Esophagus muscularis mucosa (tissue), 3 donors: ENCODE data around the gene MAPK4.

Experiments used
- POLR2A ChIP-seq: fragments of 450-650 bp; IDR thresholded peaks from one replicate; pipeline ENCODE4 v1.6.1; 2017; ENCODE audit warnings: antibody characterized with exemption, moderate library complexity, mild to moderate bottlenecking, low read depth
- TF ChIP-seq, protein P1 (sequence below), 3 experiments: fragments of 200-600 bp in 2 of 3; fragments of 450-650 bp in 1 of 3; sonication (generic) in 2 of 3; IDR thresholded peaks; one replicate each; pipeline ENCODE4 v1.5.1; 2017 to 2019; ENCODE audit warnings: antibody characterized with exemption in 3 of 3, mild to moderate bottlenecking in 2 of 3, moderate library complexity in 1 of 3

DNA sequence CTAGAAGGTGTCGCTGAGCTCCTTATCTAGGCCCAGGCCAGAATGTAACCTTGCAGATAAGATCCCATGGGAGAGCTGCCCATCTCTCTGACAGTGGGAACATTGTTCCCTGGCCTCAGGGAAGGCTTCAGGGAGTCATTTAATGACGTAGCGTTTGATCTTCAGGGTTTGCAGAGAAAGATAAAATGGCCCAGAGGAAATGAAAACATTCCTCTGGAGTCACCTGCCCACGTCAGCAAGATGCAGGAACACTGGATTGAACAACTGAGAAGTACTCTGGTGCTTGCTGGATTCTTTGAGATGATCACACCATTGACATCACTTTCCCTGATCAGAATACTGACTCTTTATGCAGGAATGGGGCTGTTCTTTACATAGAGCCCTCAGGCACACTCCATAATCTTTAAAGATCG lies 51.6 kb downstream of the MAPK4 start:
- TF ChIP-seq, protein P1, sequence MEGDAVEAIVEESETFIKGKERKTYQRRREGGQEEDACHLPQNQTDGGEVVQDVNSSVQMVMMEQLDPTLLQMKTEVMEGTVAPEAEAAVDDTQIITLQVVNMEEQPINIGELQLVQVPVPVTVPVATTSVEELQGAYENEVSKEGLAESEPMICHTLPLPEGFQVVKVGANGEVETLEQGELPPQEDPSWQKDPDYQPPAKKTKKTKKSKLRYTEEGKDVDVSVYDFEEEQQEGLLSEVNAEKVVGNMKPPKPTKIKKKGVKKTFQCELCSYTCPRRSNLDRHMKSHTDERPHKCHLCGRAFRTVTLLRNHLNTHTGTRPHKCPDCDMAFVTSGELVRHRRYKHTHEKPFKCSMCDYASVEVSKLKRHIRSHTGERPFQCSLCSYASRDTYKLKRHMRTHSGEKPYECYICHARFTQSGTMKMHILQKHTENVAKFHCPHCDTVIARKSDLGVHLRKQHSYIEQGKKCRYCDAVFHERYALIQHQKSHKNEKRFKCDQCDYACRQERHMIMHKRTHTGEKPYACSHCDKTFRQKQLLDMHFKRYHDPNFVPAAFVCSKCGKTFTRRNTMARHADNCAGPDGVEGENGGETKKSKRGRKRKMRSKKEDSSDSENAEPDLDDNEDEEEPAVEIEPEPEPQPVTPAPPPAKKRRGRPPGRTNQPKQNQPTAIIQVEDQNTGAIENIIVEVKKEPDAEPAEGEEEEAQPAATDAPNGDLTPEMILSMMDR (IDR thresholded peaks at IDR 0.05), result no peak
- no peak for TF ChIP-seq POLR2A
